ENCODE measurements around the gene GULP1. TPM values are rescaled to one million over a fixed set of nuclear protein-coding genes. Genes with fewer than 3 reads are reported as not detected.

The GULP1 gene
- total RNA-seq, 1 experiment from 2014 or later, result 75.1 TPM

DNA sequence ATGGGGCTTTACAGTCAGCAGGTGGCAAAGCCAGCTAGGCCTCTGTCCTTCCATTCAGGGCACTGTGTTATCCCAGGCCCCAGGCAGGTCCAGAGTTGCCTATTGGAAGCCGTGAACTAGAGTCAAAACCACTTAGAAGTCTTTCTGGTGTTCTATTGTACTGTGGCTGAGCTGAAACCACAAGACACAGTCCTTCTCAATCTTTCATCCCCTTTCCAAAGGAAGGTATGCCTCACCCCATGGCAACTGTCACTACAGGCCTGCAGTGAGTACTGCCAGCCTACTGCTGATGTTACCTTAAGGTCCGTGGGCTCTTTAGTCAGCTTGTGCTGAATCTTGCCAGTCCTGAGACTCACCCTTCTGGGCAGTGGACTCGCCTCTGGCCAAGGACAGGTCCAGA, 181.6 kb downstream of the GULP1 start:
- ChIA-PET CTCF (no interaction called here), POLR2A (interaction anchor here (1.1 kb wide), 1 partner anchor 181 kb away, joined by 3 read pairs; no protein-coding TSS in a partner anchor)
- peaks cover 23% of the 10 kb centered on the region for H3K36me3 Mint-ChIP-seq
- peaks cover 46% of the 10 kb centered on the region for H3K4me1 Mint-ChIP-seq
- H3K9me3 Mint-ChIP-seq, result peaks cover 26% of the 10 kb centered on the region
- H3K4me3 Mint-ChIP-seq, result no peak overlapping the region
- peak overlapping the region; percentile 36; the same call in 1 of the 2 replicates for H3K27ac Mint-ChIP-seq
- ATAC-seq (no peak; the same call in none of the 2 replicates), DNase-seq (ENCODE audit: low spot score) (no peak)
- H3K27me3 Mint-ChIP-seq (ENCODE audit: low read depth), result no peaks in the 10 kb centered on the region
- TF ChIP-seq, protein P1, sequence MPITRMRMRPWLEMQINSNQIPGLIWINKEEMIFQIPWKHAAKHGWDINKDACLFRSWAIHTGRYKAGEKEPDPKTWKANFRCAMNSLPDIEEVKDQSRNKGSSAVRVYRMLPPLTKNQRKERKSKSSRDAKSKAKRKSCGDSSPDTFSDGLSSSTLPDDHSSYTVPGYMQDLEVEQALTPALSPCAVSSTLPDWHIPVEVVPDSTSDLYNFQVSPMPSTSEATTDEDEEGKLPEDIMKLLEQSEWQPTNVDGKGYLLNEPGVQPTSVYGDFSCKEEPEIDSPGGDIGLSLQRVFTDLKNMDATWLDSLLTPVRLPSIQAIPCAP (CRISPR knock-in tag; IDR thresholded peaks at IDR 0.05), result no peak
- TF ChIP-seq FOXP1 (CRISPR knock-in tag; IDR thresholded peaks at IDR 0.05; ENCODE audit: borderline replicate concordance) (no peak), TCF7 (CRISPR knock-in tag; IDR thresholded peaks at IDR 0.05; ENCODE audit: low read depth) (no peak), RELA (CRISPR knock-in tag; IDR thresholded peaks at IDR 0.05; ENCODE audit: borderline replicate concordance) (no peak), ELF4 (CRISPR knock-in tag; IDR thresholded peaks at IDR 0.05; ENCODE audit: low read depth) (no peak), NFATC4 (CRISPR knock-in tag; IDR thresholded peaks at IDR 0.05) (no peak), JUN (CRISPR knock-in tag; IDR thresholded peaks at IDR 0.05) (no peak), ZNF416 (CRISPR knock-in tag; IDR thresholded peaks at IDR 0.05) (no peak), ZBTB21 (CRISPR knock-in tag; IDR thresholded peaks at IDR 0.05; ENCODE audit: borderline replicate concordance) (no peak), MYBL2 (CRISPR knock-in tag; IDR thresholded peaks at IDR 0.05) (no peak), KAT7 (CRISPR knock-in tag; IDR thresholded peaks at IDR 0.05; ENCODE audit: borderline replicate concordance) (no peak), SOX15 (CRISPR knock-in tag; IDR thresholded peaks at IDR 0.05) (no peak), ZNF219 (CRISPR knock-in tag; IDR thresholded peaks at IDR 0.05; ENCODE audit: borderline replicate concordance) (no peak), PRRX2 (CRISPR knock-in tag; IDR thresholded peaks at IDR 0.05) (no peak), ZNF138 (CRISPR knock-in tag; conservative IDR thresholded peaks at IDR 0.05) (no peak)
- TF ChIP-seq, protein P2, sequence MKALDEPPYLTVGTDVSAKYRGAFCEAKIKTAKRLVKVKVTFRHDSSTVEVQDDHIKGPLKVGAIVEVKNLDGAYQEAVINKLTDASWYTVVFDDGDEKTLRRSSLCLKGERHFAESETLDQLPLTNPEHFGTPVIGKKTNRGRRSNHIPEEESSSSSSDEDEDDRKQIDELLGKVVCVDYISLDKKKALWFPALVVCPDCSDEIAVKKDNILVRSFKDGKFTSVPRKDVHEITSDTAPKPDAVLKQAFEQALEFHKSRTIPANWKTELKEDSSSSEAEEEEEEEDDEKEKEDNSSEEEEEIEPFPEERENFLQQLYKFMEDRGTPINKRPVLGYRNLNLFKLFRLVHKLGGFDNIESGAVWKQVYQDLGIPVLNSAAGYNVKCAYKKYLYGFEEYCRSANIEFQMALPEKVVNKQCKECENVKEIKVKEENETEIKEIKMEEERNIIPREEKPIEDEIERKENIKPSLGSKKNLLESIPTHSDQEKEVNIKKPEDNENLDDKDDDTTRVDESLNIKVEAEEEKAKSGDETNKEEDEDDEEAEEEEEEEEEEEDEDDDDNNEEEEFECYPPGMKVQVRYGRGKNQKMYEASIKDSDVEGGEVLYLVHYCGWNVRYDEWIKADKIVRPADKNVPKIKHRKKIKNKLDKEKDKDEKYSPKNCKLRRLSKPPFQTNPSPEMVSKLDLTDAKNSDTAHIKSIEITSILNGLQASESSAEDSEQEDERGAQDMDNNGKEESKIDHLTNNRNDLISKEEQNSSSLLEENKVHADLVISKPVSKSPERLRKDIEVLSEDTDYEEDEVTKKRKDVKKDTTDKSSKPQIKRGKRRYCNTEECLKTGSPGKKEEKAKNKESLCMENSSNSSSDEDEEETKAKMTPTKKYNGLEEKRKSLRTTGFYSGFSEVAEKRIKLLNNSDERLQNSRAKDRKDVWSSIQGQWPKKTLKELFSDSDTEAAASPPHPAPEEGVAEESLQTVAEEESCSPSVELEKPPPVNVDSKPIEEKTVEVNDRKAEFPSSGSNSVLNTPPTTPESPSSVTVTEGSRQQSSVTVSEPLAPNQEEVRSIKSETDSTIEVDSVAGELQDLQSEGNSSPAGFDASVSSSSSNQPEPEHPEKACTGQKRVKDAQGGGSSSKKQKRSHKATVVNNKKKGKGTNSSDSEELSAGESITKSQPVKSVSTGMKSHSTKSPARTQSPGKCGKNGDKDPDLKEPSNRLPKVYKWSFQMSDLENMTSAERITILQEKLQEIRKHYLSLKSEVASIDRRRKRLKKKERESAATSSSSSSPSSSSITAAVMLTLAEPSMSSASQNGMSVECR (CRISPR knock-in tag; IDR thresholded peaks at IDR 0.05; ENCODE audit: borderline replicate concordance), result no peak
- TF ChIP-seq, protein P3, sequence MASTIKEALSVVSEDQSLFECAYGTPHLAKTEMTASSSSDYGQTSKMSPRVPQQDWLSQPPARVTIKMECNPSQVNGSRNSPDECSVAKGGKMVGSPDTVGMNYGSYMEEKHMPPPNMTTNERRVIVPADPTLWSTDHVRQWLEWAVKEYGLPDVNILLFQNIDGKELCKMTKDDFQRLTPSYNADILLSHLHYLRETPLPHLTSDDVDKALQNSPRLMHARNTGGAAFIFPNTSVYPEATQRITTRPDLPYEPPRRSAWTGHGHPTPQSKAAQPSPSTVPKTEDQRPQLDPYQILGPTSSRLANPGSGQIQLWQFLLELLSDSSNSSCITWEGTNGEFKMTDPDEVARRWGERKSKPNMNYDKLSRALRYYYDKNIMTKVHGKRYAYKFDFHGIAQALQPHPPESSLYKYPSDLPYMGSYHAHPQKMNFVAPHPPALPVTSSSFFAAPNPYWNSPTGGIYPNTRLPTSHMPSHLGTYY (CRISPR knock-in tag; IDR thresholded peaks at IDR 0.05), result no peak
- TF ChIP-seq, protein P4, sequence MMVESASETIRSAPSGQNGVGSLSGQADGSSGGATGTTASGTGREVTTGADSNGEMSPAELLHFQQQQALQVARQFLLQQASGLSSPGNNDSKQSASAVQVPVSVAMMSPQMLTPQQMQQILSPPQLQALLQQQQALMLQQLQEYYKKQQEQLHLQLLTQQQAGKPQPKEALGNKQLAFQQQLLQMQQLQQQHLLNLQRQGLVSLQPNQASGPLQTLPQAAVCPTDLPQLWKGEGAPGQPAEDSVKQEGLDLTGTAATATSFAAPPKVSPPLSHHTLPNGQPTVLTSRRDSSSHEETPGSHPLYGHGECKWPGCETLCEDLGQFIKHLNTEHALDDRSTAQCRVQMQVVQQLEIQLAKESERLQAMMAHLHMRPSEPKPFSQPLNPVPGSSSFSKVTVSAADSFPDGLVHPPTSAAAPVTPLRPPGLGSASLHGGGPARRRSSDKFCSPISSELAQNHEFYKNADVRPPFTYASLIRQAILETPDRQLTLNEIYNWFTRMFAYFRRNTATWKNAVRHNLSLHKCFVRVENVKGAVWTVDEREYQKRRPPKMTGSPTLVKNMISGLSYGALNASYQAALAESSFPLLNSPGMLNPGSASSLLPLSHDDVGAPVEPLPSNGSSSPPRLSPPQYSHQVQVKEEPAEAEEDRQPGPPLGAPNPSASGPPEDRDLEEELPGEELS (CRISPR knock-in tag; IDR thresholded peaks at IDR 0.05), result no peak
- TF ChIP-seq, protein P5, sequence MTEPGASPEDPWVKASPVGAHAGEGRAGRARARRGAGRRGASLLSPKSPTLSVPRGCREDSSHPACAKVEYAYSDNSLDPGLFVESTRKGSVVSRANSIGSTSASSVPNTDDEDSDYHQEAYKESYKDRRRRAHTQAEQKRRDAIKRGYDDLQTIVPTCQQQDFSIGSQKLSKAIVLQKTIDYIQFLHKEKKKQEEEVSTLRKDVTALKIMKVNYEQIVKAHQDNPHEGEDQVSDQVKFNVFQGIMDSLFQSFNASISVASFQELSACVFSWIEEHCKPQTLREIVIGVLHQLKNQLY (CRISPR knock-in tag; IDR thresholded peaks at IDR 0.05), result no peak
- TF ChIP-seq, protein P6, sequence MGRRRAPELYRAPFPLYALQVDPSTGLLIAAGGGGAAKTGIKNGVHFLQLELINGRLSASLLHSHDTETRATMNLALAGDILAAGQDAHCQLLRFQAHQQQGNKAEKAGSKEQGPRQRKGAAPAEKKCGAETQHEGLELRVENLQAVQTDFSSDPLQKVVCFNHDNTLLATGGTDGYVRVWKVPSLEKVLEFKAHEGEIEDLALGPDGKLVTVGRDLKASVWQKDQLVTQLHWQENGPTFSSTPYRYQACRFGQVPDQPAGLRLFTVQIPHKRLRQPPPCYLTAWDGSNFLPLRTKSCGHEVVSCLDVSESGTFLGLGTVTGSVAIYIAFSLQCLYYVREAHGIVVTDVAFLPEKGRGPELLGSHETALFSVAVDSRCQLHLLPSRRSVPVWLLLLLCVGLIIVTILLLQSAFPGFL (CRISPR knock-in tag; IDR thresholded peaks at IDR 0.05; ENCODE audit: borderline replicate concordance), result no peak

Data from WTC11 (cell line).